ENCODE results near the gene HDGFL2.

DNA sequence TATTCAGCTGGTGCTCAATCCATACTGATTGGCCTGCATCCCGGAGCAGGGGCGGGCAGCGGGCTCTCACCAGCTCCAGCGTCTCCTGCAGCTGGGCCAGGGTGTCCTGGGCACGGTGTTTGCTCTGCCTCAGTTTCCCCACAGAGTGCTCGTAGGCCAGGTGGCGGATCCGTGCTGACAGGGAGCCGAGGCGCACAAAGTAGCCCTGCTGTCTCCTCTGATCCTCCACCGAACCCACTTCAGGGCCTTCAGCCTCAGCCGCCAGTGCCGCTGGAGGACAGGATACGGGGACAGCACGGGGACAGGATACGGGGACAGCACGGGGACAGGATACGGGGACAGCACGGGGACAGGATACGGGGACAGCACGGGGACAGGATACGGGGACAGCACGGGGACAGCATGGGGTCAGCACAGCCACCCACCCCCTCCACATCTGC, 53.5 kb downstream of the HDGFL2 start:
- TF ChIP-seq CTCF (IDR thresholded peaks at IDR 0.05) (no peak), POLR2AphosphoS5 (IDR thresholded peaks at IDR 0.05) (no peak), POLR2A (IDR thresholded peaks at IDR 0.05) (no peak)

Data from prostate gland (tissue), 2 donors.